GM19099 (cell line): ENCODE results near the gene ELMOD2.

Experiments used
- POLR2A ChIP-seq: IDR thresholded peaks from 3 replicates; pipeline ENCODE4 v1.6.1; 2011; ENCODE audit warnings: low read depth; ENCODE audit not compliant: insufficient read length; ENCODE audit errors: extremely low read depth

The ELMOD2 gene

DNA sequence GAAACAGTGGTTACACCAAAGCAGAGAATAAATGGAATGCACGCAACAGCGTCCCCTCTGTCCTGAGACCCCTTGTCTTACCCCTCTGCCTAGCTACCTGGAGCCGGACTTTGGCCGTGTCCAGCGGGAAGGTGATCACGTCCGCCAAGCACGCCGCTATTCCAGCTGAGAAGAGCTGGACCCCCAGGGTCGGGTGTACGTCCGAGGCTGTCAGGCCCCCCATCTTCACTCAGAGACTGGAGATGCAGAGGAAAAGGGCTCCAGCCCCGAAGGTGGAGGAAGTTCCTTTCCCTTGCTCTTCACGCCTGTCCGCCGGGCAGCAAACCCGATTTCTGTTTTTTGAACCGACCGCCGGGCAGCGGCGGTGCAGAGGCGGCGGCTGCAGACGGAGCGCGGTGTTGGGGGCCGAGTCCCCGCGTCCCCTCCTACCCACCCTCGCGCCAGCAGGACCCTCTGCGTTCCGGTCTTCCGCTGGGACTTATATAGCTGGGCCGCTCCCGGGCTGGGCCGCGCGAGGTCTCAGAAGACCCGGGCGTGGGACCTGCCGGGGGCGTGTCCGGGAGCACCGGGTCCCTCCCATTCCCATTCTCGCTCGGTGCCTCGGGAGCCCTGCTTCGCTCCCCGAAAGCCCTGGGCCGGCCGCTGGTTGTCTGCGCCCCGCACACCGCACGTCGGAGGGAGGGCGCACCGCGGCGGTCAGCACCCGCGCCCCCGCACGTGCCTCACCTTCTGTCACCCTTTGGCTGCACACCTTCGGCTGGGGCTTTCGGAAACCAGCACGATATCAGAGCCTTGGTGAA, 44.7 kb downstream of the ELMOD2 start, which contains the start of gene UCP1:
TSS of gene UCP1 (minus strand) at position 455 of the 800 bp plus-strand sequence. CDS start at position 223, 232 bp downstream.
- TF ChIP-seq POLR2A = no peak

- no peak for TF ChIP-seq POLR2A
Observed at GRCh38 chr4:140569307-140569638, 45.3 kb downstream of the ELMOD2 start.

DNA sequence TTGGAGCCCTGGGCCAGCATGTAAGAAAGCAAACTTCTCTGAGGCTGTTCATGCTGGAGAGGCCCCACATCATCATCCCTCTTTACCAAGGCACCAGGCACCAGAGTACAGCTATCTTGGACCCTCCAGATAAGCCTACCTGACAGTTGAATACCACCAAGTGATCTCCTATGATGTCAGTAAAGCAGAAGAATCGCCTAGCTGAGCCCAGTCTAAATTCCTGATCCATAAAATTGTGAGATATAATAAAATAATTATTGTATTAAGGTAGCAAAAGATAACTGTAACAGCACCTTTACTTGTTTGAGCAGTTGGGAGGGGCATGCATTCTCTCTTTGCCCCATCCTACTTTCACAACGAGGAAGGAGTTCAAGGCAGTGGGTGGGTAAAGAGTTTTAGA, 47.7 kb downstream of the ELMOD2 start:
- TF ChIP-seq POLR2A = no peak

DNA sequence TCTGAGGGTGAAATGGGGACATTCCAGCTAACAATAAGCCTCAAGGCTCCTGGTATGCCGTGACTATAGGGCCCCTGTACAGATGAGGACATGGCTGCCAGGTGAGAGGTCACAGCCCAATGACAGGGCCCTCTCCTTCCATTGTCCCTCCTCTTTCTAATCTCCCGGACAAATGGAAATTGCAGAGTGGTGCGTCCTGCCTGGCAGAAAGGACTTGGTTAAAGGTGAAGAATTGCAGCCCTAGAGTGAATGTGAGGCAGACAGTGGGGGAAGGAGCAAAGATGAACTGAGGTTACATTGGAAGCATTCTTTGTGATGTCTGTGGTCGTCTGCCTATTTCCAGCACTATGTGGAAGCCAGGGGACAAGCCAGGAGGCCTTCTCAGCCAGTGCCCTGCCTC, 51.5 kb downstream of the ELMOD2 start:
- no peak for TF ChIP-seq POLR2A

DNA sequence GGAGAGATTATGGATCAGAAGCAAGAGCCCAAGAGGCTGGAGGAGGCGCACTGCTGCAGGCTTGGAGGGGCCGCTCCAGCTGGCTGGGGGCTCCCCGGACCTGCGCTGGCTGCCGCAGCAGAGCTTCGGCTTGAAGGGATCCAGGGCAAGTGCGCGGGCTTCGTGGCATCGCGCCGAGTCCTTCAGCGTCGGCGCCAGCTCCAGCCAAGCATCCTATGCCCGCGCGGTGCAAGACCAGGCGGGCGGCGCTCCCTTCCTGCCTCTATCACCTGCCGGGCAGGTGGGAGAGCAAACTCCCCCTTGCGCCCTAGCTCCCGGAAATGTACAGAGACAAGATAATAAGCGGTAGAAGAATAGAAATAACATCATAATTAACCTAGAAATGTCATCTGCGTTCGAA, 55.3 kb downstream of the ELMOD2 start:
- no peak for TF ChIP-seq POLR2A

DNA sequence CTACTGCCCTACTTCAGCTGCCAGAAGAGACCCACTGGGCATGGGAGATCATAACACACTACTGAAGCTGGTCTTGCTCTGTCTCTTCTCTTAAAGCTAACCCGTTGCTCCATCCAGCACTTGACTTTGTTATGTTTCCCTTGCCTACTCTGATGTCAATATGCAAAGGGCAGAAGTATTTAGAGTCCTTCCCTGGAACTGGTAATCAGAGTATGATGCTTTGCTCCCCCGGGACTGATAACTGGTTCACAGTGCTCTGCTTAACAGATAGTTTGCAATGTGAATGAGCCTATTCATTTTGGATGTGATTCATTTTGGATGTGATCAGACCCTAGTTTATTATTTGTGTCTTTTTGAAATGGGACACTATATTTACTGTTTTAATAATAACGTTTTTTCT, 57.1 kb downstream of the ELMOD2 start:
- no peak for TF ChIP-seq POLR2A

- no peak for TF ChIP-seq POLR2A
Observed at GRCh38 chr4:140584439-140584838, 60.5 kb downstream of the ELMOD2 start.

DNA sequence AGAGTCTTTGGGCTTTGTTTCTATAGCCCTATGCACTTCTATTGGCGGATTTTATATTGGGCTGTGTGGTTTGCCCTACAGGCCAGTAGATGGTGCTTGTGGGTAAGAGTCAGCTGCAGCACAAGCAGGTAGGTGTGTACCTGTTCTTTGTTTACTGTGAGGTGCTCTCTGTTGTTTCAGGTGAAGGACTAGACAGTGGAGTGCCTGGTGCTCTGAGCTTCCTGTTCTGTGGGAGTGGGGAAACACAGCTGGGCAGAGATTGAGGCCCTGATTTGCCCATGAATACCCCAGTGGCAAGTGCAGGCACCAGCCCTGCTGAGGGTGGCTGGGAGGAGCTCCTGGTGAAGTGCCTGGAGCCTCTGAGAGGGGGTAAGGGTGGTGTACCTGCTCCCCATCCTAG, 71.1 kb downstream of the ELMOD2 start:
- TF ChIP-seq POLR2A = no peak

DNA sequence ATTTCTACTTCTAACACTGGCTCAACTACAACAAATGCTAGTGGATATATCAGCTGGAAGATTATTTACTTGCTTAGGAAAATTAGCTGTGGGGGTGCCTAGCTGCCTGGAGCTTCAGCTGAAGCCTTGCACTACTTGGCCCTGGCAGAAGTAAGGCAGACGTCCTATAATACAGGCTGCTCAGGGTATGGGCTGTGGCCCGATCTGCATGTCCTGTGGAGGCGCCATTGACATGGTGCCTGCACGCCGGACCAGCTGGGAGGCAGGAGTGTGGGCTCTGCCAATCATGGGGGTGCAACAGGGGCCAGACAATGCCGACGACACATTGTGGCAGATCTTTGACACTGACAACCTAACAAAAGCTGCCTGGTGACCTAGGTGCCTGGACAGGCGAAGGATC, 76.4 kb downstream of the ELMOD2 start:
- no peak for TF ChIP-seq POLR2A

DNA sequence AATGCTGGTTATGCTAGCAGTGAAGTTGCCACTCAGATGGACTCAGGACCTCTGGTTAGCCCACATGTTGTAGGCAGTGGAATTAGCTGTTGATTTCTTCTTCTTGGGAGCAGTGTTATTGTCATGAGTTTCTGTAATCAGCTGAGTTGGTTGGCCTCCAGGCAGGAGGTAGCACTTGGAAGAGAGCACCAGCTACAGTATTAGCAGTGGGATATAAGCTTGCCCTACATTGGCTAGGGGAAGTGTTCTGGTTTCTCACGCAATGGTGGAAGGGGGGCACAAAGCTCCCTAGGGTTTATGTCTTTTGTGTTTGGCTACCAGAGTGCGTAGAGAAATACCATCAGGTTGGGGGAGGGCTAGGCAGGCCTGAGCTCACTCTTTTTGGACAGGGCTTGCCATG, 78.7 kb downstream of the ELMOD2 start:
- TF ChIP-seq POLR2A = no peak

DNA sequence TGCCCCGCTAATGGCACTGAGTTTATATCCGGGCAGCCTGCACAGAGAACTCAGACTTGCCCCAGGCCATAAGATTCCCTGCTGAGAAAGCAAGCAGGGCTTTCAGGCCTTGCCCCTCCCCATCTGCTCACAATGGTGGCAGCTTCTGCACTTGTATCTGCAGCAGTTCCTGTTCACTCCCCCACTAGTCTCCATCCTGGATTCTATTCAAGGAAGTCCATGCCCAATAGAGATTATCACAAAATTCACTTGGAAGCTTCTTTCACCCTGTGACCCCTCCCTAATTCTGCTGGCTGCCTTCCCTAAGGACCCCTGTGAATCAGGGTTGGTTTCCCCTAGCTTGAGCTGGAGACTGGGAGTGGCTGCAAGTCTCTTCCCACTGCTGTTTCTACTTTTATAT, 79.3 kb downstream of the ELMOD2 start:
- no peak for TF ChIP-seq POLR2A
